PC-9 (cell line): ENCODE results near the gene EDNRB.

ENCODE experiments used
- CTCF ChIP-seq: fragments of 200-600 bp; sonication (generic); conservative IDR thresholded peaks from 2 replicates; pipeline ENCODE4 v1.6.1; 2017; ENCODE audit warnings: mixed run types, antibody characterized with exemption, mild to moderate bottlenecking, moderate library complexity
- EZH2 ChIP-seq: fragments of 200-600 bp; sonication (generic); IDR thresholded peaks from 2 replicates; pipeline ENCODE4 v1.8.0; 2017; ENCODE audit warnings: antibody characterized with exemption, low read depth

- no peak for TF ChIP-seq CTCF
- TF ChIP-seq EZH2: no peak
Observed at GRCh38 chr13:77898097-77898496, 20.5 kb downstream of the EDNRB start.
